Gastroesophageal sphincter (tissue), 3 donors: ENCODE data around the gene PDE2A.

ENCODE experiments used
- CTCF ChIP-seq, 4 experiments: fragments of 200-600 bp in 2 of 4; fragments of 450-650 bp in 2 of 4; sonication (generic) in 1 of 4; IDR thresholded peaks; one replicate each; pipeline ENCODE4 v1.5.1; 2017 to 2019; ENCODE audit warnings: antibody characterized with exemption in 4 of 4, mild to moderate bottlenecking in 2 of 4, moderate library complexity in 2 of 4
- POLR2A ChIP-seq, 2 donors: fragments of 450-650 bp; IDR thresholded peaks; one replicate each; pipeline ENCODE4 v1.6.1; 2017; ENCODE audit warnings: antibody characterized with exemption in 2 of 2, mild to moderate bottlenecking in 2 of 2, moderate library complexity in 1 of 2
- POLR2AphosphoS5 ChIP-seq: sonication (generic); formaldehyde crosslinking; IDR thresholded peaks from one replicate; pipeline ENCODE4 v1.6.1; 2017; ENCODE audit warnings: antibody characterized with exemption

- TF ChIP-seq POLR2AphosphoS5 (no peak), POLR2A (IDR thresholded peaks at IDR 0.05) (no peak), CTCF (IDR thresholded peaks at IDR 0.05) (no peak)
Measured at GRCh38 chr11:72668629-72669347, 5.4 kb downstream of the PDE2A start.
